Lower lobe of right lung (tissue), 2 donors: Measurements from ENCODE around the gene MCL1. TPM values are rescaled to one million over a fixed set of nuclear protein-coding genes. Genes with fewer than 3 reads are reported as not detected.
A peak's percentile ranks its signal among the peaks of the same experiment; 100 is the strongest.
"Not testable (repeated sequence)": the region's sequence is repeated elsewhere in the genome, so short reads cannot be mapped to it uniquely, and the experiment has no call there.

Experiments used
- ATAC-seq, 2 donors: fragments of 200-7000 bp; cut with Tn5 transposase; one replicate each; pipeline ENCODE4 v1.9.1; 2020 to 2022; ENCODE audit warnings: mild to moderate bottlenecking in 2 of 2, moderate library complexity in 2 of 2
- DNase-seq: peaks from one replicate; pipeline ENCODE4 v3.0.0-alpha.2; 2020
- H3K27ac ChIP-seq: fragments of 200-600 bp; one replicate; pipeline ENCODE4 v1.8.0; 2022
- H3K27me3 ChIP-seq: fragments of 200-600 bp; one replicate; pipeline ENCODE4 v1.8.0; 2022; ENCODE audit warnings: low read depth
- H3K36me3 ChIP-seq: fragments of 200-600 bp; one replicate; pipeline ENCODE4 v1.8.0; 2022; ENCODE audit warnings: mild to moderate bottlenecking
- H3K4me1 ChIP-seq: fragments of 200-600 bp; one replicate; pipeline ENCODE4 v1.8.0; 2022
- H3K4me3 ChIP-seq: fragments of 200-600 bp; one replicate; pipeline ENCODE4 v1.8.0; 2022; ENCODE audit warnings: mild to moderate bottlenecking
- H3K9me3 ChIP-seq: fragments of 200-600 bp; one replicate; pipeline ENCODE4 v1.8.0; 2022
- CTCF ChIP-seq: fragments of 200-600 bp; IDR thresholded peaks from one replicate; pipeline ENCODE4 v1.8.0; 2022; ENCODE audit warnings: antibody characterized with exemption, mild to moderate bottlenecking
- intact Hi-C: fragments of 100-400 bp; cut with DNase I; formaldehyde crosslinking; loops from one replicate; pipeline ENCODE4 v1.11.0; 2022
- long read RNA-seq: library from polyadenylated mRNA; unstranded; transcript quantifications from one replicate; pipeline ENCODE4 v2.0.0, GENCODE V29; 2021
- total RNA-seq: library from RNA; stranded (reverse); fragmentation: NEBNext Ultra II Directional; extraction: Animal tissue kit (Norgen Biotek cat#: 25700); gene quantifications from one replicate; pipeline ENCODE4 v1.2.1, GENCODE V29; 2021
- donor health status: DM: no; HTN: yes; CAD: no; lungs with severe emphysema.

Gene MCL1
- total RNA-seq = 387 TPM
- long read RNA-seq, transcript MCL1-202 (3 exons, 3,932 nt) = major isoform, 319 of 397 reads
- long read RNA-seq, transcript MCL1-201 (2 exons, 1,110 nt) = minor isoform, 8 of 397 reads
- long read RNA-seq, transcript MCL1-203 (2 exons, 1,099 nt) = minor isoform, 10 of 397 reads
- long read RNA-seq, partial matches to known transcripts = 58 of 397 reads
- long read RNA-seq, other reads (novel, unspliced or antisense) = 2 of 397 reads

- Histone ChIP-seq H3K4me1 (peaks cover 36% of the 10 kb centered on the region), H3K27me3 (no peaks in the 10 kb centered on the region), H3K27ac (peak within 1 kb of the TSS; percentile 99), H3K9me3 (no peaks in the 10 kb centered on the region), H3K4me3 (peak within 1 kb of the TSS; percentile 96), H3K36me3 (peaks cover 36% of the 10 kb centered on the region)
- TF ChIP-seq CTCF = peak; percentile 10
- ATAC-seq = peak; percentile 90 to 96
- peak; percentile 98 for DNase-seq
- intact Hi-C loops = loop anchor here (10.0 kb wide), 1 partner anchor 45 kb away; the partner anchor contains the start of gene ENSA
Observed at GRCh38 chr1:150579110-150579944, at the start of gene MCL1. Gene MCL1, minus strand, starts transcription at chr1:150579610. Its CDS starts 80 bp downstream, at chr1:150579530.

GRCh38 chr1:150628766-150629114 lies 49.3 kb upstream of the MCL1 start:
- Histone ChIP-seq H3K27me3 (no peaks in the 10 kb centered on the region), H3K36me3 (peaks cover 42% of the 10 kb centered on the region), H3K4me1 (peaks cover 21% of the 10 kb centered on the region), H3K9me3 (no peaks in the 10 kb centered on the region), H3K4me3 (peak overlapping the region; percentile 75), H3K27ac (peak overlapping the region; percentile 94)
- no peak for DNase-seq
- no peak for TF ChIP-seq CTCF
- intact Hi-C loops = loop anchor here (10.0 kb wide), 1 partner anchor 54 kb away; the partner anchor contains the start of gene MCL1
- no peak for ATAC-seq

GRCh38 chr1:150627826-150628410 lies 48.5 kb upstream of the MCL1 start:
- peak overlapping the region; percentile 75 for H3K4me3 ChIP-seq
- peaks cover 50% of the 10 kb centered on the region for H3K36me3 ChIP-seq
- ATAC-seq (no peak), DNase-seq (no peak)
- peaks cover 26% of the 10 kb centered on the region for H3K4me1 ChIP-seq
- H3K27ac ChIP-seq = no peak overlapping the region
- no peaks in the 10 kb centered on the region for H3K9me3 ChIP-seq
- no peak for TF ChIP-seq CTCF
- intact Hi-C loops = loop anchor here (10.0 kb wide), 1 partner anchor 53 kb away; the partner anchor contains the start of gene MCL1
- H3K27me3 ChIP-seq = no peaks in the 10 kb centered on the region

GRCh38 chr1:150626150-150626549 lies 46.7 kb upstream of the MCL1 start:
- H3K27me3 ChIP-seq = no peaks in the 10 kb centered on the region
- no peak overlapping the region for H3K4me3 ChIP-seq
- no peak for DNase-seq
- no peak for ATAC-seq
- H3K9me3 ChIP-seq = no peaks in the 10 kb centered on the region
- TF ChIP-seq CTCF = no peak
- peaks cover 56% of the 10 kb centered on the region for H3K36me3 ChIP-seq
- H3K4me1 ChIP-seq = peaks cover 43% of the 10 kb centered on the region
- H3K27ac ChIP-seq = no peak overlapping the region
- intact Hi-C loops = loop anchor here (10.0 kb wide), 1 partner anchor 51 kb away; the partner anchor contains the start of gene MCL1

GRCh38 chr1:150624546-150624945 lies 45.1 kb upstream of the MCL1 start:
- Histone ChIP-seq H3K4me1 (peaks cover 51% of the 10 kb centered on the region), H3K36me3 (peaks cover 67% of the 10 kb centered on the region)
- H3K9me3 ChIP-seq, H3K27ac ChIP-seq, DNase-seq, H3K4me3 ChIP-seq, ATAC-seq, H3K27me3 ChIP-seq: not testable (repeated sequence)
- intact Hi-C loops = loop anchor here (10.0 kb wide), 1 partner anchor 50 kb away; the partner anchor contains the start of gene MCL1

GRCh38 chr1:150624134-150624533 lies 44.7 kb upstream of the MCL1 start:
- Histone ChIP-seq H3K4me1 (peaks cover 55% of the 10 kb centered on the region), H3K36me3 (peaks cover 72% of the 10 kb centered on the region)
- H3K4me3 ChIP-seq, DNase-seq, H3K27ac ChIP-seq, ATAC-seq, H3K27me3 ChIP-seq, H3K9me3 ChIP-seq: not testable (repeated sequence)
- intact Hi-C loops = loop anchor here (10.0 kb wide), 1 partner anchor 49 kb away; the partner anchor contains the start of gene MCL1
